Daoy (cell line): ENCODE measurements around the gene PTPRQ. TPM values are rescaled to one million over a fixed set of nuclear protein-coding genes. Genes with fewer than 3 reads are reported as not detected.

ENCODE experiments used
- DNase-seq: peaks from one replicate; pipeline ENCODE4 v3.0.0-alpha.2; 2015; ENCODE audit warnings: low read depth
- total RNA-seq: library from RNA; depleted of rRNA; stranded (reverse); fragments of >200 nt; shearing (Covaris generic); gene quantifications from 2 replicates; pipeline ENCODE4 v1.2.3, GENCODE V29; 2014

Gene PTPRQ
- total RNA-seq, 1 experiment from 2014 or later = not detected

- no peak for DNase-seq
These were observed 121.2 kb downstream of the PTPRQ start for GRCh38 chr12:80565271-80565670.

GRCh38 chr12:80567401-80567800 is 123.4 kb downstream of the PTPRQ start:
- no peak for DNase-seq

GRCh38 chr12:80576641-80577418 is 132.8 kb downstream of the PTPRQ start:
- DNase-seq = no peak

- peak; percentile 69 for DNase-seq
These were observed 136.2 kb downstream of the PTPRQ start for GRCh38 chr12:80580254-80580653.

GRCh38 chr12:80581783-80582182 is 137.7 kb downstream of the PTPRQ start:
- DNase-seq = no peak

GRCh38 chr12:80582431-80582830 is 138.4 kb downstream of the PTPRQ start:
- no peak for DNase-seq

GRCh38 chr12:80589077-80589476 is 145.0 kb downstream of the PTPRQ start:
- DNase-seq = no peak

GRCh38 chr12:80590085-80590484 is 146.1 kb downstream of the PTPRQ start:
- DNase-seq = no peak

GRCh38 chr12:80593766-80594165 is 149.7 kb downstream of the PTPRQ start:
- DNase-seq = peak; percentile 48

- DNase-seq = no peak
These were observed 152.5 kb downstream of the PTPRQ start for GRCh38 chr12:80596509-80596908.

- peak; percentile 61 for DNase-seq
These were observed 154.1 kb downstream of the PTPRQ start for GRCh38 chr12:80598004-80598606.

GRCh38 chr12:80602455-80602854 is 158.4 kb downstream of the PTPRQ start:
- no peak for DNase-seq

GRCh38 chr12:80607361-80608135 is 163.5 kb downstream of the PTPRQ start:
- no peak for DNase-seq

- DNase-seq = no peak
These were observed 173.7 kb downstream of the PTPRQ start for GRCh38 chr12:80617733-80618132.

GRCh38 chr12:80620281-80620680 is 176.2 kb downstream of the PTPRQ start:
- no peak for DNase-seq

GRCh38 chr12:80622271-80622670 is 178.2 kb downstream of the PTPRQ start:
- peak; percentile 44 for DNase-seq

- no peak for DNase-seq
These were observed 181.0 kb downstream of the PTPRQ start for GRCh38 chr12:80625051-80625450.

- DNase-seq = no peak
These were observed 181.9 kb downstream of the PTPRQ start for GRCh38 chr12:80625901-80626300.

- no peak for DNase-seq
These were observed 183.7 kb downstream of the PTPRQ start for GRCh38 chr12:80627782-80628181.

GRCh38 chr12:80632835-80633234 is 188.8 kb downstream of the PTPRQ start:
- DNase-seq = peak; percentile 34

GRCh38 chr12:80634903-80635302 is 190.9 kb downstream of the PTPRQ start:
- DNase-seq = no peak

GRCh38 chr12:80636832-80637231 is 192.8 kb downstream of the PTPRQ start:
- DNase-seq = peak; percentile 51

GRCh38 chr12:80641936-80642335 is 197.9 kb downstream of the PTPRQ start:
- no peak for DNase-seq
